Middle frontal gyrus (tissue), 1 donor: ENCODE measurements around the gene GPR31.
"Not testable (repeated sequence)": the region's sequence is repeated elsewhere in the genome, so short reads cannot be mapped to it uniquely, and the experiment has no call there.

Source experiments
- DNase-seq: peaks from one replicate; pipeline ENCODE4 v3.0.0-alpha.2; 2015; ENCODE audit warnings: low spot score; ENCODE audit errors: extremely low spot score

GPR31 gene

GRCh38 chr6:167167699-167168098 lies 9.9 kb upstream of the GPR31 start:
- not testable (repeated sequence) for DNase-seq

GRCh38 chr6:167165858-167166471 lies 8.2 kb upstream of the GPR31 start:
- no peak for DNase-seq

GRCh38 chr6:167164261-167164660 lies 6.5 kb upstream of the GPR31 start:
- DNase-seq: no peak

GRCh38 chr6:167163476-167164011 lies 5.8 kb upstream of the GPR31 start:
- DNase-seq: no peak

- DNase-seq: no peak
Observed at GRCh38 chr6:167162591-167162990, 4.8 kb upstream of the GPR31 start.

DNA sequence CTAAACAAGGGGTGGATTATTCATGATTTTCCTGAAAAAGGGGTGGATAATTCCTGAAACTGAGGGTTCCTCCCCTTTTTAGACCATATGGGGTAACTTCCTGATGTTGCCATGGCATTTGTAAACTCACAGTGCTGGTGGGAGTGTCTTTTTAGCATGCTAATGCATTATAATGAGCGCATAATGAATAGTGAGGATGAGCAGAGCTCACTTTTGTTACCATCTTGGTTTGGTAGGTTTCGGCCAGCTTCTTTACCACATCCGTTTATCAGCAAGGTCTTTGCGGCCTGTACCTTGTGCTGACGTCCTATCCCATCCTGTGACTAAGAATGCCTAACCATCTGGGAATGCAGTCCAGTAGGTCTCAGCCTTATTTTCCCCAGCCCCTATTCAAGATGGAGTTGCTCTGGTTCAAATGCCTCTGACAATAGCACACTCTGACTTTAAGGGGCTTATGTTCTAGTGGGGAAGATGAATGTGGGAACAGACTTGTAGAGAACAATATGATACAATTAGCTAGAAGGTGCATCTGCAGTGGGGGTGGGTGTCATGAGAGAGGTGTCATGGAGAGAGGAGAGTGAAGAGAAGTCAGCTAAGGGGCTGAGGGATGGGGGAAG lies 4.2 kb upstream of the GPR31 start:
- no peak for DNase-seq

DNA sequence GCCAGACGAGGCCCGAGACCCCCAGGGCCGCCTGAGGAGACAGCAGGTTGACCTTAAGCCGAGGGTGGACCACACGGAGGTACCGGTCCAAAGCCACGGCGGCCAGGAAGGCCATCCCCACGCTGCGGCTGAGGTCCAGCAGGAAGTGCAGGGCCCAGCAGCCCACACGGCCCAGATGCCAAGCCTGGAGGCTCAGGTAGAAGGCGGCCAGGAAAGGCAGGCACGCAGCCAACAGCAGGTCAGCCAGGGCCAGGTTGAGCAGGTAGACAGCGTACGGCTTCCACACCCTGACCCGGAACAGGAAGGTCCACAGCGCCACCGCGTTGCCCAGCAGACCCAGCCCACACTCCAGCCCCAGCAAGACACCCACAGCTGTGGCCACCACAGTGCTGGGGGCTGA lies 366 bp downstream of the GPR31 start:
- DNase-seq: no peak

GRCh38 chr6:167154895-167155294 lies 2.9 kb downstream of the GPR31 start:
- DNase-seq: no peak

DNA sequence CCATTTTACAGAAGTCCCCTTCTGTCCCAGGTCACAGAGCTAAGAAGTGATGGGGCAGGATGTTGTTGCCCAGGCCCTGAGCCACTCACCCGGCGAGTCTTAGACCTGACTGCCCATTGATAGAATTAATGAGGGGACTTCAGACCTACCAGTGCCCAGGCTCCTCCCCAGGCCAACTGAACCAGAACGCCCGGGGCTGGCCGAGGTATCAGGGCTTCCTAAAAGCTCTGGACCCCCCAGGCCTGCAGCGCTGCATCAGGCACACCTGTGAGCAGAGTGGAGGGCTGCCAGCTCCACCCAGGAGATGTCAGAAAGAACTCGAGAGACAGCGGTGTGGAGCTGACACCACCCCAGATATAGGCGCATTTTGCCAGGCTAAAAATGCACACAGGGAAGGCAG lies 3.5 kb downstream of the GPR31 start:
- DNase-seq: no peak

DNA sequence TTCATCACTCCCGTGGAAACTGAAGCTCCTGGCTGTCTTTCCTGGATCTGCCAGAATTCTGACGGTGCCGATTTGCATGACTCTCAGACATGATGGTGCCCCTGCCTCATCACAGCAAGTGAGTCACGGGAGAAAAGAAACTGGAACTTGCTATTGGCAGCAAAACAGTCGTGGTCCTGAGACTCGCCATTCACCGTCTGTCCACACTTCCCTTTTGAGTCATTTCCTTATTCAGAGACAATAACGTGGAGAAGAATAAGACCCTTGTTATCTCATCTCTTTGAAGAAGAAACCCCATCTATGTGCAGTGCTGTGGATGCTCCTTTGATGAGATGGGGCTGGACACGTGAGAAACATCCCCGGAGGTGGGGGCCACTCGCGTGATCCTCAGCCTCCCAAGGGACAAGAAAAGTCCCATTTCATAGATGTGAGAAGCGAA lies 4.2 kb downstream of the GPR31 start:
- DNase-seq: no peak

DNA sequence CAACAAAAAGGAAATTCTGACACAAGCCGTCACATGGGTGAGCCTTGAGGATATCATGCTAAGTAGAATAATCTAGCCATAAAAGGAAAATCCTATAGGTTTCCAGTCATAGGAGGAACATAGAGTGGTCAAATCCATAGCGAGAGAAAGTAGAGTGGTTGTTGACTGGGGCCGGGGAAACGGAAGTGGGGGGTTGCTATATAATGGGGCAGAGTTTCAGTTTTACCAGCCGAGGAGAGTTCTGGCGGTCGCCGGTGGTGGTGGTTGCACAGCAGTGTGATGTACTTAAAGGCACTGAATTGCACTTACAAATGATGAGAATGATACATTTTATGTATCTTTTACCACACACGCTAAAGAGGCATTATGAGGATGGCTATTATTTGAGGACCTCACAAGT lies 4.9 kb downstream of the GPR31 start:
- no peak for DNase-seq

GRCh38 chr6:167151648-167152047 lies 6.1 kb downstream of the GPR31 start:
- DNase-seq: no peak

- DNase-seq: no peak
Observed at GRCh38 chr6:167150941-167151549, 6.7 kb downstream of the GPR31 start.

DNA sequence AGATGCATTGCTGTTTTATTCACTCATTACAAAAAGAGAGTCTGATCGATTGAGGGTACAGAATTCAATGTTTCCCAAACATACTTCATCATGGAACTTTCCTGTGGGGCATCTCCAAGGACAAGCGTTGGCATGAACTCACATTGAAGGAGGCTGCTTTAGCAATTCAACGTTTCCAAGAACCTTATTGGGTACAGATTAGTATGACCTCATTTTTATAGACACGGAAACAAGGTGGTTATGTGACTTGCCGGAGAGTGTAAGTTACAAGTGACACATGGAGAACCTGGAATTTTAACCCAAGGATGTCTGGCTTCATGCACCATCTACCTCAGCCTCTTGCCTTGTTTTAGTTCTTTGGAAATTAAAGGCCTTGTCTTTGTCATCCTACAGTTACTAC lies 8.8 kb downstream of the GPR31 start:
- no peak for DNase-seq

DNA sequence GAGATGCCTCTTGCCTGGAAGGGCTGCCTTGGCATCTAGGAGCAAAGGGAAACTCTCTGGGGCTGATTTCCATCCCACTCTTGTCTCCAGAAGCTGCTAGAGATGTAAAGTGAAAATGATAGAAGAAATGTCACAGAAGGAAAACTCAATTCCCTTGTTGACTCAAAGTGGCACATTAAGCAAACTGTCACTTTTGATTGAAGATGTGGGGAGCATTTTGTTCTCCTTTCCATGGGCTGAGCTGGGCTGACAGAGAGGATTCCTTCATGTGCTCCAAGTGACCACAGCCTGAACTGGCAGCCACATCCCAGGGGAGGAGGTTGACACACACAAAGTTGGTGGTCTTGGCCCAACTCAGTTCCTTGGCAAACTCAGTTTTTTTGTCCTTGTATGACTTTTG lies 9.8 kb downstream of the GPR31 start:
- DNase-seq: no peak

GRCh38 chr6:167146977-167147376 lies 10.8 kb downstream of the GPR31 start:
- DNase-seq: no peak

DNA sequence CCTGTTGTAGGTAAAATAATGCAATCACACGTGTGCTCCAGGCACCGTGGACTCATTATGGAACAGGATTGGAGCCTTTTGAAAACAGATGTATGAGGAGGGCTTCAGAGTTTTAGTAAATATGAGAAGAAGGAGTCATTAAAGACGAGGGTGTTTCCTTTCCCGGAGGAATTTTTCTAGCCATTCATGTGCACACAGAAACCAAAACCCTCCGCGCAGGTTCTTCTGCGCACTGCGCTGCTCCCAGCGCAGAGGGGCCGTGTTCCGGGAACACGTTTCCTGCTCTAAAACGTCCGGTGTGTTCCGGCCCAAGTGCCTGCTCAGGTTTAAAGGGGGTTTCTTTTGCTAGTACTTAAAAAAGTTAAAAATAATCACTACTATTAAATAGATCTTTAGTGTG lies 11.6 kb downstream of the GPR31 start:
- no peak for DNase-seq

DNA sequence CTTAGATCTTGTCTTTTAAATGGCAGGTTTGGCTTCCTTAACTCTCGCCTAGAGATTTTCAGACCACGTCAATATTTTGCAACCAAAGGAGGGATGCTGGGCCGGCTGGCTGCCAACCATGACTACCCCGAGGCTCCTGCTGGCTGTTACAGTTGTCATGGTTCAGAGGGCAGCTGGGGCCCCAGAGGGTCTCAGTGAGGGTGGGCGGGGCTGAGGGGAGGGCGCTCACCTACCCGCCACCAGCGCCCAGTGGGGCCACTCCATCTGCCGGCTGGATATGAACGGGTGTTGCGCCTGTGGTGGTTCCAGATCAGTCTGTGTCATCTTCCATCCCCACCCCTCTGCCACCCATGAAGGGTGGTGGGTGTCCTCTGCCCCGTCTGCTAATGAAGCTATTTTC lies 12.3 kb downstream of the GPR31 start:
- DNase-seq: no peak

DNA sequence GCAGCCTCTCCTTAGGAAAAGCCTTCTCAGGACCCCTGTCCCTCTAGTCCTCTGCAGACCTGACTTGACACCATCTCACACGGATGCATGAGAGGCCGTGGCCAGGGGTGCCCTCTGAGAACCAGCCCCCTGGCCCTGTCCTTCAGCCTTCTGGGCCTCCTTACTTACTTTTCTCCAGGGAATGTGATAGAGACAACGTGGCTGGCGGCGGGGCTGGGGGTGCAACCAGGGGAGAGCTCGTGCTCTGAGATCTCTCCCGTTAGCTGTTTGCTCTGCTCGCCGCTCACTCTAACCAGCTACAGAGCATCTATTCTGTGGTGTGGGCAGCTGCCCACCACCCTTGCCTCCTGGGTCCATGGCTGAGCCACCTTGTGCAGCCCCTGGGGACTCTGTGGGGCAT lies 14.7 kb downstream of the GPR31 start:
- no peak for DNase-seq

DNA sequence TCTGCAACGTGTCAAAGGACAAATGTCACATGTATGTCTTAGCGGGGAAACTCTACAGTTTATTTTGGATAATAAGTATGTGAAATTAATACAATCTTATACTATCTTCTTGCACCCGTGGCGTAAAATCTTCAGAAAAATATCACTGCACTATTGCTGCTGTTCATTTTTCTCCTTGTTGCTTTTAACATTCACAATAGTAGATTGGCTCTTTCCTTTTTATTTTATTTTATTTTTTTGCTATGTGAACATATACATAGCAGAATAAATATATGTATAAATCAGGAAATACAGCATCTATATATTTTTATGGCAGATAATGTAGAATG lies 15.4 kb downstream of the GPR31 start:
- no peak for DNase-seq

DNA sequence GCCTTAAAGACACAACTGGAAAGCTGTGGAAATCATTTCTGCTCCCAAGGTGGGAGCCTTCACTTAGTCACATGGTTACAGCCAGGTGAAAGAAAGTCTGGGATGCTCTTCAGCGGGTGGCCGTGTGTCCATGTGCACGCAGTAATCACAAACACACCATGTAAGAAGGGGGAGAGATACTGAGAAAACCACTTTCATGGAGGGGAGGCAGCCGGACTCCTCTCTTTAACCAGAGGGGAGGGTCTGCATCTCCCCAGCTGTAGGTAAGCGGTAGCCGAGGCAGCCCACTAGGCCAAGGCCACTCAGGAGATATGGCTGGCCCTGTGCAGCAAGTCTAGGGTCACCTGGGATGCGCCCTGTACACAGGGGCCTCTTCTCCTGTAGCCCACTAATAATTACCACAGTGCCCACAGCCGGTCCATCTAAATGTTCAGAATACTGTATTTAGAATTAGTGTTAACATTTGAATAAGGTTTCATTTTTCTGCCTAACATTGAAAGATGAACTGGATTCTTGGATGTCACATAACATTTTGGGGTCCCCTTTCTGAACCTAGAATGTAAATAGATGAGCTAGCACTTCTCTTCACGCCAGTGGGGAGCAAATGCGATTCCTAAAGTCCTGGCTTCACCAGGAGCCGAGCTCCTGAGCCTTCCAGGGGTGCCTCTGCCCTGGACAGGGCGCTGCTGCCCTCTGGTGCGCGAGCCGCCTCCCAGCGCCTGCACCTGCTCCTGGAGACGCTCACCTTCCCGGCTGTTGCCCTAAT lies 15.9 kb downstream of the GPR31 start:
- DNase-seq: no peak
